ENCODE measurements around the gene TXLNG. TPM values are rescaled to one million over a fixed set of nuclear protein-coding genes. Genes with fewer than 3 reads are reported as not detected.
A peak's percentile ranks its signal among the peaks of the same experiment; 100 is the strongest.
"Not testable (repeated sequence)": the region's sequence is repeated elsewhere in the genome, so short reads cannot be mapped to it uniquely, and the experiment has no call there.

The TXLNG gene
- total RNA-seq, 1 experiment from 2014 or later, result 8.6 TPM

DNA sequence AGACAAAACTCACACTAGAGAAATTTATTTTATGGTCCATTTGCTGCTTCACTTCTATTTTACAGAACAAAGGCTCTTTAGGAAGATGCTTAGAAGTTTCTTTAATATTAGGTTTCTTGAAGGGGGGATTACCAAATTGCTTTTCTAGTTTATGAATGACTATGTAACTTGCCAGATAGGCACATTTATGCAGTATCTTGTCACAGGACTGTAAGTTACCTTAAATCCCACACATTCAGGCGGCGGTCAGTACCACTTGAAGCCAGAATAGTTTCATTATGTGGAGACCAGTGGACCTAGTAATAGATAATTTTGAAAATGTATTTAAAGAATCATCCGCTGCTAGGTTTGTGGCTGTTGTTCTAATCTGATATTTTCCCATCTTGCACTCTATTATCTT lies 65.6 kb downstream of the TXLNG start:
- H3K36me3 ChIP-seq, result peaks cover 63% of the 10 kb centered on the region
- no peak overlapping the region for H3K4me3 ChIP-seq
- H3K9me3 ChIP-seq, result no peaks in the 10 kb centered on the region
- H3K27me3 ChIP-seq, result no peaks in the 10 kb centered on the region
- no peak for DNase-seq

DNA sequence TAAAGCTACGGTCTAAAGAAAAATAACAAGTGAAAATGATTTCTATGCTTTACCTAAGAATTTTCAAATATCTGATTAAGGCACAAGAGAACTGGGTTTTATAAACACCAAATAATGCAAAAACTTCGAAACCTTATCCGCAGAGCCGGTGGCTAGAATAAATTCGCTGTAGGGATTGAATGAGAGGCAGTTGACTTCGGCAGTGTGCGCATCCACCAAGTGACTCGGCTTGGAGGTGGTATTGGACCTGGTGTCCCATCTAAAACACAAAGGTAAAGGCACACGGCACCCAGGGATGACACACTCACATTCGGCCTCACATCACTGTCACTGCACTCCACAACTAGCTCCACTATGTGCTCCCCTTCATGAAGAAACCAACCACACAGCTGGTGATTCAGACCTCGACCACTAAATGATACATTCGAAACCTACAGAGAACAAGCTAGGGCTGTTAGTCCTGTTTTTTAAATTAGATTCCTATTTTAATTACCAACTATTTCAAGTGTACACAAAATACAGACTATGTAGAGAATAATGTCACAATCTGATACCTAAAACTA lies 66.4 kb downstream of the TXLNG start:
- H3K9me3 ChIP-seq, result no peaks in the 10 kb centered on the region
- H3K4me3 ChIP-seq, result no peak overlapping the region
- DNase-seq, result no peak
- peaks cover 71% of the 10 kb centered on the region for H3K36me3 ChIP-seq
- no peaks in the 10 kb centered on the region for H3K27me3 ChIP-seq

- H3K27me3 ChIP-seq, result no peaks in the 10 kb centered on the region
- DNase-seq, result no peak
- H3K36me3 ChIP-seq, result peaks cover 73% of the 10 kb centered on the region
- no peak overlapping the region for H3K4me3 ChIP-seq
- no peaks in the 10 kb centered on the region for H3K9me3 ChIP-seq
Measured at GRCh38 chrX:16853537-16853936, 67.3 kb downstream of the TXLNG start.

- Histone ChIP-seq H3K4me3 (no peak overlapping the region), H3K36me3 (peaks cover 71% of the 10 kb centered on the region), H3K27me3 (no peaks in the 10 kb centered on the region), H3K9me3 (no peaks in the 10 kb centered on the region)
- no peak for DNase-seq
Measured at GRCh38 chrX:16855363-16856075, 69.3 kb downstream of the TXLNG start.

GRCh38 chrX:16856076-16856404 lies 69.8 kb downstream of the TXLNG start:
- not testable (repeated sequence) for H3K4me3 ChIP-seq, H3K27me3 ChIP-seq, H3K9me3 ChIP-seq
- H3K36me3 ChIP-seq, result peaks cover 74% of the 10 kb centered on the region
- peak; percentile 62 for DNase-seq

GRCh38 chrX:16856744-16857143 lies 70.5 kb downstream of the TXLNG start:
- Histone ChIP-seq H3K36me3 (peaks cover 76% of the 10 kb centered on the region), H3K27me3 (no peaks in the 10 kb centered on the region), H3K4me3 (no peak overlapping the region), H3K9me3 (no peaks in the 10 kb centered on the region)
- DNase-seq, result no peak

DNA sequence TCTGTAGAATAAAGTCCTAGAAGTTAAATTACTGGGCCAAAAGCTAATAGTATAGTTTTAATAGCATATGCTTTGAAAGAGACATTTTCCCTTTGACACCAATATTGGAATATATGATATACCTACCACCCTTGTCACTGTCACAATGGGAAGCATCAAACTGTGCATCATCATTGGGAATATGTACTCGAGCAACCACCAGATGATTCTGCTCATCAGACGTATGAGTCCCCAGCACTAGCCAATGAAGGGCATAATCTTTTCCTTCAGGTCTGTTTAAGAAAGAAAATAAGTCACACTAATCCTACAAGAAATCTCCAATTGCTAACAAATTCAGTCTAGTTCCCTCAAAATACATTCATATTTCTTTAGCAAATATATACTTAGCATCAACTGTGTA lies 76.6 kb downstream of the TXLNG start:
- Histone ChIP-seq H3K36me3 (peaks cover 64% of the 10 kb centered on the region), H3K9me3 (no peaks in the 10 kb centered on the region), H3K4me3 (no peak overlapping the region), H3K27me3 (no peaks in the 10 kb centered on the region)
- no peak for DNase-seq

DNA sequence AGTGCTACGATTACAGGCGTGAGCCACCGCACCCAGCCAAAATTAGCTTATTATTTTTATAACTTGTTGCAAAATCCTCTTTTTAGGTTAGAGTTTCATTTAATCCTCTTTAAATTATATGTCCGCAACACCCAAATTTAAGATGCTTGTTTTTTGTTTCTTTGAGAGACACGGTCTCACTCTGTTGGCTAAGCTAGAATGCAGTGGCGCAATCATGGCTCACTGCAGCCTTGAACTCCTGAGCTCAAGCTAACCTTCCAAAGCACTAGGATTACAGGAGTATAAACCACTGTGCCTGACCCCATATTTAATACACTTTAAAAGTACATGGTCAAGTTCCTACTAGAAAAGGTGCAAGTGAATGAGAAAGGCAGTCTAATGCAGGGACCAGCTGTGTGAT lies 81.7 kb downstream of the TXLNG start:
- no peak for DNase-seq
- Histone ChIP-seq H3K36me3 (peaks cover 34% of the 10 kb centered on the region), H3K27me3 (no peaks in the 10 kb centered on the region), H3K9me3 (no peaks in the 10 kb centered on the region), H3K4me3 (peak overlapping the region; percentile 73; the same call in 1 of the 2 replicates)

DNA sequence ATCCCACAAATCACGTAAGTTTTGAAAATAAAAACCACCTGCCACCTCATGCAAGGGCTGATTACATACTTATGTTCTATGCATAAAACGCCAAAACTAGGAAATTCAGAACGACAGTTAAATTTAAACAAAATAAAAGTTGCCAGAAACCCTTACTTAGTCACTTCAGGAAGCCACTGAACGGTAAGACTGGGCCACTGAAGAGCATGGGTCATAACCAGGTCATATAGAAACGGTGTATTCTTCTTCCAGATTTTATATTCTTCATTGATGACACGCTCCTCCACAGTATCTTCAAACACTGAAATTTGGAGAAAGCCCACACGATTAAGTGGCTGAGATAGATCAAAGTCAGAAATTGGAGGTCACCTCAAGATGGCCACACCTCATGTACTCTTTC lies 82.7 kb downstream of the TXLNG start:
- no peaks in the 10 kb centered on the region for H3K27me3 ChIP-seq
- H3K4me3 ChIP-seq, result peak overlapping the region; percentile 73
- DNase-seq, result no peak
- H3K9me3 ChIP-seq, result no peaks in the 10 kb centered on the region
- H3K36me3 ChIP-seq, result peaks cover 25% of the 10 kb centered on the region

- H3K27me3 ChIP-seq, result no peaks in the 10 kb centered on the region
- peak; percentile 59 for DNase-seq
- H3K36me3 ChIP-seq, result peaks cover 25% of the 10 kb centered on the region
- H3K4me3 ChIP-seq, result peak overlapping the region; percentile 73
- H3K9me3 ChIP-seq, result no peaks in the 10 kb centered on the region
Measured at GRCh38 chrX:16869393-16870094, 83.3 kb downstream of the TXLNG start.

DNA sequence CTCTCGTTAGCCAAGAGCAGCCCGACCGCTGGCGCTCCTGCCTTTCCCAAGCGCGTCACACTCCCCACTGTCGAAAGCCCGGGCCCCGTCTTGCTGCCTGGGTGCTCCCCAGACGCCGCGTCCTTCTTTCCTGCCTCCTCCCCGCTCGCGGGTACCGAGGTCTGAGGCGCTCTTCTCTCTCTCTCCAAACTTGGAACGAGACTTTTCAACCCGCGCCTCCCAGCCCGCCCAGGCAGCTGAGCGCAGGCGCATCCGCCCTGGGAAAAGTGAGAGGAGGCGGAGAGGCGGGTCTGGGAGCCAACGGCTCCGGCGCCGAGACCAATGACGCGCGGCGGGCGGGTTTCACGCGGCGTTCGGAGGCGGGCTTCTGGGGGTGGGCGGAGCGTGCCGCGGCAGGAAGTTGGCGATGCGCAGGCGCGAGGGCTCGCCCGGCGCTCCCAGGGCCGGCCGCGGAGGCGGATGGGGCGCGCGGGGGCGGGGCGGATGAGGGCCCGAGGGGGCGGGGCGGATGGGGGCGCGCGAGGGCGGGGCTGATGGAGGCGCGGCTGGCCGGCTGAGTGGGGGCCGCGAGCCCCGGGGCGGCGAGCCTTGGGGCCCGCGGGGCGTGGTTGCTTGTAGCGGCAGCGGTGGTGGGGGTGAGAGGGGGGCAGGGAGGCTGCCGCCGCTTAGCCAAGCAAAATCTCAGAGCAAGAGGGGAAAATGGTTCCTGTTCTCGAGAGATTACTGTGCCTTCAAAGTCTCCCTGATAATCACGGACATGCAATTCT lies 84.0 kb downstream of the TXLNG start, which contains the start of gene RBBP7:
Gene RBBP7, minus strand, starts transcription at position 268 of the 767 bp plus-strand sequence. CDS start 309 bp downstream, outside the sequence.
- peak; percentile 91 for DNase-seq
- Histone ChIP-seq H3K4me3 (peak within 1 kb of the TSS; percentile 73), H3K9me3 (no peaks in the 10 kb centered on the region), H3K27me3 (no peaks in the 10 kb centered on the region), H3K36me3 (peaks cover 25% of the 10 kb centered on the region)

- Histone ChIP-seq H3K36me3 (peaks cover 18% of the 10 kb centered on the region), H3K27me3 (no peaks in the 10 kb centered on the region; the same call in 1 of the 2 replicates), H3K4me3 (peak overlapping the region; percentile 55), H3K9me3 (no peaks in the 10 kb centered on the region)
- no peak for DNase-seq
Measured at GRCh38 chrX:16870862-16871815, 84.9 kb downstream of the TXLNG start.

GRCh38 chrX:16873106-16873505 lies 86.8 kb downstream of the TXLNG start:
- no peak for DNase-seq
- Histone ChIP-seq H3K4me3 (no peak overlapping the region), H3K36me3 (peaks cover 9% of the 10 kb centered on the region; the same call in 1 of the 2 replicates), H3K9me3 (no peaks in the 10 kb centered on the region), H3K27me3 (no peaks in the 10 kb centered on the region; the same call in none of the 2 replicates)

DNA sequence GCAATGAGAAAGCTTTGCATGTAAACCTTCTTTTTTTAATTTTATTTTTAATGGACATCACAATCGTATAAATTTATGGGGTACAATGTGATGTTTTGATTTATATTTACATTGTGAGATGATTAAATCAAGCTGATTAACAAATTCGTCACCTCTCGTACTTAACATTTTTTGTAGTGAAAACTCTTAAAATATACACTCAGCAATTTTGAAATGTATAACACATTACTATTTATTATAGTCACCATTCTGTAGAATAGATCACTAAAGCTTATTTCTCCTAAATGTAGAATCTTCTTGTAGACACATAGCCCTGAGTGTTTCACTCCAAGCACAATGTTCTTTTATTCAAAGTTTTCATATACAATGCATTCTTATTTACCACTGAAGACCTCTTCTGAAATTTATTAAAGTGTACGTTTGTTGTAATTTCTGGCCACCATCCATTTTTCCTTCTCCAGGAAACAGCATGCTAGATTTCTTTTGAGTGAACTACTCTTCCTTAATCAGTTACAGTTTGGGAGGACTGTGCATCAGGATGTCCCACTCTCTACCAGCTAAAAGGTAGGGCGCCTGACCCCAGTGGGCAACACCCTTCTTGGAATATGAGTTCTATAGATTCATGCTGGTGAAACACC lies 88.3 kb downstream of the TXLNG start:
- Histone ChIP-seq H3K36me3 (no peaks in the 10 kb centered on the region), H3K27me3 (no peaks in the 10 kb centered on the region; the same call in none of the 2 replicates), H3K9me3 (no peaks in the 10 kb centered on the region), H3K4me3 (no peak overlapping the region)
- no peak for DNase-seq

DNA sequence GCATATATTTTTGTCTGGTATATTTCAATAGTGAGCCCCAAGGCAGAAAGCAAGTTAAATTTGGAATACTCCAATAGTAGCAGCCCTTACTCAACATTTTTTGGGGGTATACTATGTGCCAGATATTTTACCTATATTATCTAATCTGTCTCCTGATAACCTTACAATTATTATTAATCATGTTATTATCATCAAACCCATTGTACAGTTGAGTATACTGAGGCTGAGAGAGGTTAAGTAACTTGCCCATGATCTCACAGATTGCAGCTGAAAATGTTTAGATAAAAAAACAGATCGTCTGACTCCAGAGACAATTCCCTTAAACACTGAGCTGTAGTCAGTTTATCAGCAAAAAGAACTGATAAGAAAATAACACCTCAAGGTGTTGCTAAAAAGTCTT lies 90.4 kb downstream of the TXLNG start:
- Histone ChIP-seq H3K36me3 (no peaks in the 10 kb centered on the region), H3K9me3 (no peaks in the 10 kb centered on the region), H3K27me3 (no peaks in the 10 kb centered on the region; the same call in none of the 2 replicates), H3K4me3 (no peak overlapping the region)
- DNase-seq, result no peak

All from MG63 (cell line).